ENCODE measurements around the gene FOXRED1.

DNA sequence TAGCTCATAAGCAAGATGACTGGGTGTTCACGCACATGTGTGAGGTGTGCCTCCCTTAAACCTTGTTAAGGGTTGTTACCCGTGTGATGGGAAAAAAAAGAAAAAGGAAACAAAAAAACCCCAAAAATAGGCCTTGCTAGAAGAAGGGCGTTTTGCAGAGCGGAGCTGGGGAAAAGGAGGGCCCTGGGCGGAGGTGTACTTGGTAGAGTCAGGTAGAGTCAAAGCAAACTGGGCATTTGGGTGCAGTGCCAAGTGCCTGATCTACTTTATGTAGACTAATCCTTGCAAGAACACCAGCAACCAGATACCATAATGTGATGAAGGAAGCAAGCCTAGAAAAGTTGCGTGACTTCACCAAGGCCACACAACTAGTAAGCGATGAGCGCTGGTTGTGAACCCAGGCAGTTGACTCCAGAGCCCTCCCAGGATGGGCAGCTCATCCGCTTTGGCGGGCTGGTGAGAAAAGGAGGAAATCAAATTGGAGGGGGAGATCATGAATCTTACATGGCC lies 12.8 kb downstream of the FOXRED1 start:
- TF ChIP-seq POLR2AphosphoS5 (IDR thresholded peaks at IDR 0.05; ENCODE audit: borderline replicate concordance, low read depth, low read length) (no peak), EZH2 (IDR thresholded peaks at IDR 0.05) (no peak)
